Sigmoid colon (tissue), 7 donors: ENCODE data around the gene MINDY2. TPM values are rescaled to one million over a fixed set of nuclear protein-coding genes. Genes with fewer than 3 reads are reported as not detected.
"Not testable (repeated sequence)": the region's sequence is repeated elsewhere in the genome, so short reads cannot be mapped to it uniquely, and the experiment has no call there.

Source experiments
- DNase-seq: peaks from one replicate; pipeline ENCODE4 v3.0.0-alpha.2; 2019
- H3K27ac ChIP-seq, 4 donors: fragments of 200-600 bp; sonication (generic); one replicate each; pipeline ENCODE4 v1.5.1; 2016 to 2019; ENCODE audit warnings: mild to moderate bottlenecking in 1 of 4
- H3K27me3 ChIP-seq, 3 donors: fragments of 200-600 bp; sonication (generic); one replicate each; pipeline ENCODE4 v1.5.1; 2019; ENCODE audit warnings: mild to moderate bottlenecking in 1 of 3
- H3K36me3 ChIP-seq, 4 donors: fragments of 200-600 bp; sonication (generic); one replicate each; pipeline ENCODE4 v1.5.1; 2016 to 2019
- H3K4me1 ChIP-seq, 4 donors: fragments of 200-600 bp; sonication (generic); one replicate each; pipeline ENCODE4 v1.5.1; 2017 to 2019
- H3K4me3 ChIP-seq, 4 donors: fragments of 200-600 bp; sonication (generic); one replicate each; pipeline ENCODE4 v1.5.1; 2017 to 2019; ENCODE audit warnings: mild to moderate bottlenecking in 2 of 4, moderate library complexity in 1 of 4
- H3K9me3 ChIP-seq, 4 donors: fragments of 200-600 bp in 3 of 4; sonication (generic) in 3 of 4; one replicate each; pipeline versions ENCODE4 v1.5.1 to v1.6.1; 2013 to 2019
- EP300 ChIP-seq, 4 donors: sonication (generic); formaldehyde crosslinking; IDR thresholded peaks; one replicate each; pipeline ENCODE4 v1.6.1; 2017; ENCODE audit warnings: antibody characterized with exemption in 4 of 4
- POLR2A ChIP-seq, 2 donors: fragments of 450-650 bp; IDR thresholded peaks; one replicate each; pipeline ENCODE4 v1.6.1; 2016; ENCODE audit warnings: antibody characterized with exemption in 2 of 2, mild to moderate bottlenecking in 2 of 2, moderate library complexity in 2 of 2
- POLR2AphosphoS5 ChIP-seq, 4 donors: sonication (generic); formaldehyde crosslinking; IDR thresholded peaks; one replicate each; pipeline ENCODE4 v1.6.1; 2017; ENCODE audit warnings: antibody characterized with exemption in 4 of 4
- WGBS, 2 donors: extraction: QIAGEN DNeasy Blood & Tissue Kit; methylation state at CpG; one replicate each; pipeline ENCODE4 v1.1.7; 2013; 5-methylcytosine and 5-hydroxymethylcytosine counted together
- intact Hi-C: fragments of 100-400 bp; cut with DNase I; formaldehyde crosslinking; loops from one replicate; pipeline ENCODE4 v1.15.1; 2023
- polyA plus RNA-seq, 3 donors: library from polyadenylated mRNA; stranded (reverse); fragments of 200-250 nt; gene quantifications; one replicate each; pipeline ENCODE4 v1.2.3, GENCODE V29; 2013
- total RNA-seq, 4 donors: library from RNA; depleted of rRNA; stranded (reverse); fragments of >200 nt; gene quantifications; one replicate each; pipeline ENCODE4 v1.1.0, GENCODE V29; 2016
- TF ChIP-seq, protein P1 (sequence below), 4 experiments: fragments of 450-650 bp in 3 of 4; fragments of 200-600 bp in 1 of 4; IDR thresholded peaks; one replicate each; pipeline ENCODE4 v1.5.1; 2016 to 2019; ENCODE audit warnings: antibody characterized with exemption in 4 of 4, mild to moderate bottlenecking in 3 of 4, moderate library complexity in 2 of 4
- donor health status: healthy with polysubstance abuse.
- donor health status: Bipolar disorder and iron deficiency.
- donor health status: healthy.

MINDY2 gene
- total and polyA plus RNA-seq, 7 donors, result 1.6 to 28.5 (median 18.0) TPM

GRCh38 chr15:58839485-58839884 is 68.4 kb downstream of the MINDY2 start:
- WGBS, 2 donors, result 93 to 95% methylated on average over 1 of the region's 1 CpG
- H3K4me3 ChIP-seq, result no peak overlapping the region
- DNase-seq, result no peak
- no peaks in the 10 kb centered on the region for H3K36me3 ChIP-seq
- H3K27me3 ChIP-seq, result no peaks in the 10 kb centered on the region
- TF ChIP-seq, protein P1, sequence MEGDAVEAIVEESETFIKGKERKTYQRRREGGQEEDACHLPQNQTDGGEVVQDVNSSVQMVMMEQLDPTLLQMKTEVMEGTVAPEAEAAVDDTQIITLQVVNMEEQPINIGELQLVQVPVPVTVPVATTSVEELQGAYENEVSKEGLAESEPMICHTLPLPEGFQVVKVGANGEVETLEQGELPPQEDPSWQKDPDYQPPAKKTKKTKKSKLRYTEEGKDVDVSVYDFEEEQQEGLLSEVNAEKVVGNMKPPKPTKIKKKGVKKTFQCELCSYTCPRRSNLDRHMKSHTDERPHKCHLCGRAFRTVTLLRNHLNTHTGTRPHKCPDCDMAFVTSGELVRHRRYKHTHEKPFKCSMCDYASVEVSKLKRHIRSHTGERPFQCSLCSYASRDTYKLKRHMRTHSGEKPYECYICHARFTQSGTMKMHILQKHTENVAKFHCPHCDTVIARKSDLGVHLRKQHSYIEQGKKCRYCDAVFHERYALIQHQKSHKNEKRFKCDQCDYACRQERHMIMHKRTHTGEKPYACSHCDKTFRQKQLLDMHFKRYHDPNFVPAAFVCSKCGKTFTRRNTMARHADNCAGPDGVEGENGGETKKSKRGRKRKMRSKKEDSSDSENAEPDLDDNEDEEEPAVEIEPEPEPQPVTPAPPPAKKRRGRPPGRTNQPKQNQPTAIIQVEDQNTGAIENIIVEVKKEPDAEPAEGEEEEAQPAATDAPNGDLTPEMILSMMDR (IDR thresholded peaks at IDR 0.05), result no peak
- TF ChIP-seq POLR2A (IDR thresholded peaks at IDR 0.05), result no peak
- TF ChIP-seq EP300 (IDR thresholded peaks at IDR 0.05), result no peak
- TF ChIP-seq POLR2AphosphoS5 (IDR thresholded peaks at IDR 0.05), result no peak
- H3K27ac ChIP-seq, result no peak overlapping the region
- intact Hi-C loops, result no loop called here
- H3K9me3 ChIP-seq, result no peaks in the 10 kb centered on the region
- no peaks in the 10 kb centered on the region for H3K4me1 ChIP-seq

- peaks cover 0 to under 1% (median 0%) of the 10 kb centered on the region in 4 donors for H3K36me3 ChIP-seq
- no peak overlapping the region for H3K4me3 ChIP-seq
- no peaks in the 10 kb centered on the region for H3K4me1 ChIP-seq
- no peaks in the 10 kb centered on the region for H3K27me3 ChIP-seq
- no peak for DNase-seq
- H3K27ac ChIP-seq, result no peak overlapping the region
- H3K9me3 ChIP-seq, result no peaks in the 10 kb centered on the region
- 89 to 92% methylated on average over 8 of the region's 8 CpGs for WGBS, 2 donors
- no peak for TF ChIP-seq EP300 (IDR thresholded peaks at IDR 0.05)
- no peak for TF ChIP-seq POLR2AphosphoS5 (IDR thresholded peaks at IDR 0.05)
- TF ChIP-seq, protein P1 (IDR thresholded peaks at IDR 0.05), result no peak
- TF ChIP-seq POLR2A (IDR thresholded peaks at IDR 0.05), result no peak
- intact Hi-C loops, result no loop called here
These were observed 68.9 kb downstream of the MINDY2 start for GRCh38 chr15:58840048-58840447.

- no peaks in the 10 kb centered on the region for H3K27me3 ChIP-seq
- DNase-seq, result no peak
- intact Hi-C loops, result no loop called here
- H3K4me3 ChIP-seq, result no peak overlapping the region
- H3K27ac ChIP-seq, result no peak overlapping the region
- TF ChIP-seq EP300 (IDR thresholded peaks at IDR 0.05) (no peak), POLR2A (IDR thresholded peaks at IDR 0.05) (no peak), POLR2AphosphoS5 (IDR thresholded peaks at IDR 0.05) (no peak)
- TF ChIP-seq, protein P1 (IDR thresholded peaks at IDR 0.05), result no peak
- H3K9me3 ChIP-seq, result no peaks in the 10 kb centered on the region
- H3K4me1 ChIP-seq, result no peaks in the 10 kb centered on the region
- peaks cover 0 to 10% (median 4%) of the 10 kb centered on the region in 4 donors for H3K36me3 ChIP-seq
- WGBS, 2 donors, result 94 to 96% methylated on average over 4 of the region's 4 CpGs
These were observed 71.8 kb downstream of the MINDY2 start for GRCh38 chr15:58842713-58843396.

GRCh38 chr15:58851205-58851604 is 80.1 kb downstream of the MINDY2 start:
- intact Hi-C loops, H3K27me3 ChIP-seq, DNase-seq, H3K4me3 ChIP-seq, H3K27ac ChIP-seq, H3K9me3 ChIP-seq: not testable (repeated sequence)
- Histone ChIP-seq H3K36me3 (peaks cover 0 to 58% (median 2%) of the 10 kb centered on the region in 4 donors), H3K4me1 (peaks cover 0 to 10% (median 3%) of the 10 kb centered on the region in 4 donors)
- 94 to 97% methylated on average over 3 of the region's 3 CpGs for WGBS, 2 donors

DNA sequence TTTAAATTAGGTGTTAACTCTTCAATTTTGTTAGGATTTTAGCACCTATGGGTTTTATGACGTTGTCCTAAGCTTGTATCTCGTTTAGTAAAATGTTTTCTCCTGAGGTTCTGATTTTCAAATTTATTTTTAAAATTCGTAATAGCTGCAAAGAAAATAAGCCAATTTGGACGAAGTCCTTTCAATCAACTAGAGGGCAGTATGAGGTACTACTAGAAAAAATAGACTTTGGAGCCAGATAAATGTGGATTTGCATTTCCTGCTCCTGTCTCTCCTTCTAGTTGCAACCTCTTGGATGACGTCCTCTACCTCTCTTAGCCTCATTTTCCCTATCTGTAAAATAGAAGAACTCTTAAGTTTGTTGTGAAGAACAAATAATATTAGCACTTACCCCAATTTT is 81.2 kb downstream of the MINDY2 start:
- no peak overlapping the region for H3K4me3 ChIP-seq
- H3K27ac ChIP-seq, result no peak overlapping the region
- WGBS, 2 donors, result 67 to 86% methylated on average over 5 of the region's 5 CpGs
- H3K36me3 ChIP-seq, result peaks cover 0 to 54% (median 2%) of the 10 kb centered on the region in 4 donors
- H3K9me3 ChIP-seq, result no peaks in the 10 kb centered on the region
- intact Hi-C loops, result no loop called here
- peaks cover 0 to 13% (median 4%) of the 10 kb centered on the region in 4 donors for H3K4me1 ChIP-seq
- no peaks in the 10 kb centered on the region for H3K27me3 ChIP-seq
- no peak for DNase-seq
- TF ChIP-seq EP300 (IDR thresholded peaks at IDR 0.05), result no peak
- TF ChIP-seq, protein P1 (IDR thresholded peaks at IDR 0.05), result no peak
